Measurements from ENCODE around the gene SRP68.
"Not testable (repeated sequence)": the region's sequence is repeated elsewhere in the genome, so short reads cannot be mapped to it uniquely, and the experiment has no call there.

SRP68 gene

GRCh38 chr17:76048025-76048605 lies 24.2 kb downstream of the SRP68 start:
- DNase-seq (ENCODE audit: low read depth in 1 of 2, low spot score in 1 of 2): no peak

GRCh38 chr17:76046064-76046463 lies 26.3 kb downstream of the SRP68 start:
- DNase-seq (ENCODE audit: low read depth in 1 of 2, low spot score in 1 of 2): no peak

GRCh38 chr17:76044475-76045007 lies 27.8 kb downstream of the SRP68 start:
- DNase-seq (ENCODE audit: low read depth in 1 of 2, low spot score in 1 of 2): not testable (repeated sequence)

- DNase-seq (ENCODE audit: low read depth in 1 of 2, low spot score in 1 of 2): not testable (repeated sequence)
Measured at GRCh38 chr17:76042868-76043267, 29.4 kb downstream of the SRP68 start.

- no peak for DNase-seq (ENCODE audit: low read depth in 1 of 2, low spot score in 1 of 2)
Measured at GRCh38 chr17:76040376-76040775, 31.9 kb downstream of the SRP68 start.

- DNase-seq (ENCODE audit: low read depth in 1 of 2, low spot score in 1 of 2): no peak
Measured at GRCh38 chr17:76039121-76039520, 33.2 kb downstream of the SRP68 start.

- DNase-seq (ENCODE audit: low read depth in 1 of 2, low spot score in 1 of 2): no peak
Measured at GRCh38 chr17:76038050-76038449, 34.3 kb downstream of the SRP68 start.

- no peak for DNase-seq (ENCODE audit: low read depth in 1 of 2, low spot score in 1 of 2)
Measured at GRCh38 chr17:76036497-76037261, 35.6 kb downstream of the SRP68 start.

GRCh38 chr17:76034428-76035350 lies 37.6 kb downstream of the SRP68 start:
- DNase-seq (ENCODE audit: low read depth in 1 of 2, low spot score in 1 of 2): no peak

- DNase-seq (ENCODE audit: low read depth in 1 of 2, low spot score in 1 of 2): no peak
Measured at GRCh38 chr17:76033139-76033538, 39.2 kb downstream of the SRP68 start.

GRCh38 chr17:76032780-76033108 lies 39.6 kb downstream of the SRP68 start:
- no peak for DNase-seq (ENCODE audit: low read depth in 1 of 2, low spot score in 1 of 2)

GRCh38 chr17:76032073-76032779 lies 40.1 kb downstream of the SRP68 start:
- DNase-seq (ENCODE audit: low read depth in 1 of 2, low spot score in 1 of 2): no peak

GRCh38 chr17:76027159-76027839 lies 45.0 kb downstream of the SRP68 start, which contains the start of gene EVPL:
Gene EVPL, minus strand, starts transcription at chr17:76027306. Its CDS starts 108 bp downstream, at chr17:76027198.
- DNase-seq (ENCODE audit: low read depth in 1 of 2, low spot score in 1 of 2): no peak

- no peak for DNase-seq (ENCODE audit: low read depth in 1 of 2, low spot score in 1 of 2)
Measured at GRCh38 chr17:76026714-76027158, 45.6 kb downstream of the SRP68 start.

- no peak for DNase-seq (ENCODE audit: low read depth in 1 of 2, low spot score in 1 of 2)
Measured at GRCh38 chr17:76025294-76025693, 47.0 kb downstream of the SRP68 start.

- no peak for DNase-seq (ENCODE audit: low read depth in 1 of 2, low spot score in 1 of 2)
Measured at GRCh38 chr17:76024353-76024752, 48.0 kb downstream of the SRP68 start.

GRCh38 chr17:76023900-76024237 lies 48.4 kb downstream of the SRP68 start:
- DNase-seq (ENCODE audit: low read depth in 1 of 2, low spot score in 1 of 2): no peak

GRCh38 chr17:76022973-76023899 lies 49.1 kb downstream of the SRP68 start:
- no peak for DNase-seq (ENCODE audit: low read depth in 1 of 2, low spot score in 1 of 2)

GRCh38 chr17:76022285-76022684 lies 50.0 kb downstream of the SRP68 start:
- no peak for DNase-seq (ENCODE audit: low read depth in 1 of 2, low spot score in 1 of 2)

Data from activated T-helper 1 cell treated with anti-CD3 and anti-CD28 coated beads, Interleukin-2, amount 50 U/mL, for 16 hours (primary cell).